ENCODE measurements around the gene RGS6.

The RGS6 gene

DNA sequence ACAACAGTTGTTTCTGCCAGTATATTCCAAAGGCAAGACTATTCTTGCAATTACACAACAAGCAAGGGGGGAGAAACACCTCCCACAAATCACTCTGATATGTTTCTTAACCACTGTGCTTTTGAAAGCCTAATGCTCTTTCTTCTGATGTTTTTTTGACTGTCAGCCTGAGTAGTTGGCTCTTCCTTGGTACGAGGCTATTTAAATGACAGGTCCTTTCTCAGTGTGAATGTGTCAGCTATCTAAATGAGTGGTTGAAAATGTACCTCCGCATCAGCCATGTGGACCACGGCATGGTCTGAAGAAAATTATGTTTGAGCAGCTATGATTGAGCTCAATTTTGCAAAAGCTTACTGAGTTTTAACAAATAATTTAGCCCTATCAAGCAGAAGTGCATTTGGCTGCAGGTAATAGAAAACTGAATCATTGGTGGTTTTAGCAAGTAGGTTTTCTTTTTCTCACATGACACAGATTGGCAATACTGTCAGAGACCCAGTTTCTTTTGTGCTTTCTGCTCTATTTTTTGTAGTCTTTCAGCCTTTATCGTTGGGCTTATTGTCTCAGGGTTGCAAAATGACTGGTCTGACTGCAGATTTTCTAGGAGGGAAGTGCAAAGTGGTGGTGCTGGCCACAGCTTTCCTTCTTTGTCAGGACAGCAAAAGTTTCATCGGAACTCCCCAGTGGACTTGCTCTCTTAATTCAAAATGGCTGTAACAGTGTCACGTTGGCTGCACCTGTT lies 162.8 kb downstream of the RGS6 start:
- H3K27me3 ChIP-seq (ENCODE audit: control insufficient read depth, insufficient read depth, low read length) = no peaks in the 10 kb centered on the region
- no peak overlapping the region for H3K9ac ChIP-seq (ENCODE audit: low read length)
- H3K4me1 ChIP-seq (ENCODE audit: control insufficient read depth, low read depth, low read length) = peaks cover under 1% of the 10 kb centered on the region
- H3K9me3 ChIP-seq (ENCODE audit: control insufficient read depth, low read depth, low read length) = no peaks in the 10 kb centered on the region
- no peak overlapping the region for H3K4me3 ChIP-seq (ENCODE audit: low read length)
- H3K36me3 ChIP-seq (ENCODE audit: control insufficient read depth, low read depth, low read length) = no peaks in the 10 kb centered on the region
- no peak overlapping the region for H3K27ac ChIP-seq (ENCODE audit: low read length)

DNA sequence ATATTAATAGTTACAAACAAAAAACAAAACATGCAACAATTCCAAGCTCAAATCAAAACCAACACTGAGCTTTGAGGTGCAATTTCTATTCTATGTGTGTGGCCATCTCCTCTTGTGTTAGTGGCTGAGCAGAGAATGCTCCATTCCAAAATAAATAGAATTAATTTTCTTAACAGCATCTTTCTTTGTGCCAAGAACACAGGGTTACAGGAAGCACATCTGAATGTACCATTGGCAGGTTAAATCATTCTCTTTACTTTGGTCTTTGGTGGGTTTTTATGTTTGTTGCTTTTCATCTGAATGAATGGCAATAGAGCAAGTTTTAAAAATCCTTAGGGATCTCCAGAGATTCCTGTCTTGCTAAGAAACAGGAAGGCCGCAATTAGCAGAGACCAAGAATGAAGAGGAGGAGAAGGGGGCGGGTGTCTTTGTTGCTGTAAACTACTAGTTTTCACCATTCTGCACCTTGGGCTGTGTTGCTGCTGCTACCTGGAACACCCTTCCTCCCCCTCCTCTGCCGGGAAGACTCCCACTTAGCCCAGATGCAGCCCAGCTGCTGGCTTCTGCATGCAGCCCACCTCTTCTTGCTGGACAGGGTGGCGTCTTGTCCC lies 165.0 kb downstream of the RGS6 start:
- H3K27me3 ChIP-seq (ENCODE audit: control insufficient read depth, insufficient read depth, low read length) = no peaks in the 10 kb centered on the region
- no peak overlapping the region for H3K9ac ChIP-seq (ENCODE audit: low read length)
- no peaks in the 10 kb centered on the region for H3K9me3 ChIP-seq (ENCODE audit: control insufficient read depth, low read depth, low read length)
- no peak overlapping the region for H3K27ac ChIP-seq (ENCODE audit: low read length)
- H3K36me3 ChIP-seq (ENCODE audit: control insufficient read depth, low read depth, low read length) = no peaks in the 10 kb centered on the region
- no peak overlapping the region for H3K4me3 ChIP-seq (ENCODE audit: low read length)
- no peaks in the 10 kb centered on the region for H3K4me1 ChIP-seq (ENCODE audit: control insufficient read depth, low read depth, low read length)

DNA sequence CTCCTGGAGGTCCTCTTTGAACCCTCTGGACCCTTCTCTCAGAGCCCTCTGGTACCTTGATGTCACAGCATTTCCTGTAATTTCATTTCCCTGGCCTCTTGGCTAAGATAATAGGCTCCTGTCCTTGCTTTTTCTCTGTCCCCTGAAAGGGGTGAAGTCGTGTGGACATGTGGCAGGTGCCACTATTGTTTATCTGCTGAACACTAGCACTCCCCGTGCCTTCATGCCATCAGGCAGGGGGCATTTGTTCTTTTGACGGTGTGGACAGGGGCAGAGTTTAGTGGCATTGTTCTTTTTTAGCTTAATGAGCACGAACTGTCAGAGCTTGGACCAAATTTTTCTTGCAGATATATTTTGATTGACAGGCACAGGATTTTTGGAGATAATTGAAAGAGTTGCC lies 166.0 kb downstream of the RGS6 start:
- Histone ChIP-seq H3K9ac (ENCODE audit: low read length) (no peak overlapping the region), H3K27ac (ENCODE audit: low read length) (no peak overlapping the region), H3K36me3 (ENCODE audit: control insufficient read depth, low read depth, low read length) (no peaks in the 10 kb centered on the region), H3K4me1 (ENCODE audit: control insufficient read depth, low read depth, low read length) (no peaks in the 10 kb centered on the region), H3K4me3 (ENCODE audit: low read length) (no peak overlapping the region), H3K9me3 (ENCODE audit: control insufficient read depth, low read depth, low read length) (no peaks in the 10 kb centered on the region), H3K27me3 (ENCODE audit: control insufficient read depth, insufficient read depth, low read length) (no peaks in the 10 kb centered on the region)

DNA sequence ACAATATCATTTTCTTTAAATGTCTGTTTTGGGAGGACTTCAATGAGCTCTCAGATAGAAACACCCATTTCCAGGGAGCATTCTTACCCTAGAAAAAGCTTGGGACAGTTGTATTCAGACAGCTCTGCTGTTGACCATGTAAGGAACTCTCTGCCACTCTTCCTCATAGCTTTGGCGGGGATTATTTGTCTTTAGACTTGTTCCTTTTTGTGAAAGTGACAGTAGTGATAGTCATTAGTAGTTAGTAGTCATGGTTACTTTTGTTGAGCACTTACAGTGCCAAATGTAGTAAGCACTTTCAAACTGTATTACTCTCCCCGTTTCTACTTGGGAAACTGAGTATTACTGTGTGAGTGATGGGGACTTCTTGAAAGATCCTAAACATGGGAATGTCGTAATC lies 167.3 kb downstream of the RGS6 start:
- no peak overlapping the region for H3K27ac ChIP-seq (ENCODE audit: low read length)
- no peaks in the 10 kb centered on the region for H3K9me3 ChIP-seq (ENCODE audit: control insufficient read depth, low read depth, low read length)
- no peaks in the 10 kb centered on the region for H3K4me1 ChIP-seq (ENCODE audit: control insufficient read depth, low read depth, low read length)
- no peak overlapping the region for H3K9ac ChIP-seq (ENCODE audit: low read length)
- H3K27me3 ChIP-seq (ENCODE audit: control insufficient read depth, insufficient read depth, low read length) = no peaks in the 10 kb centered on the region
- no peaks in the 10 kb centered on the region for H3K36me3 ChIP-seq (ENCODE audit: control insufficient read depth, low read depth, low read length)
- no peak overlapping the region for H3K4me3 ChIP-seq (ENCODE audit: low read length)

DNA sequence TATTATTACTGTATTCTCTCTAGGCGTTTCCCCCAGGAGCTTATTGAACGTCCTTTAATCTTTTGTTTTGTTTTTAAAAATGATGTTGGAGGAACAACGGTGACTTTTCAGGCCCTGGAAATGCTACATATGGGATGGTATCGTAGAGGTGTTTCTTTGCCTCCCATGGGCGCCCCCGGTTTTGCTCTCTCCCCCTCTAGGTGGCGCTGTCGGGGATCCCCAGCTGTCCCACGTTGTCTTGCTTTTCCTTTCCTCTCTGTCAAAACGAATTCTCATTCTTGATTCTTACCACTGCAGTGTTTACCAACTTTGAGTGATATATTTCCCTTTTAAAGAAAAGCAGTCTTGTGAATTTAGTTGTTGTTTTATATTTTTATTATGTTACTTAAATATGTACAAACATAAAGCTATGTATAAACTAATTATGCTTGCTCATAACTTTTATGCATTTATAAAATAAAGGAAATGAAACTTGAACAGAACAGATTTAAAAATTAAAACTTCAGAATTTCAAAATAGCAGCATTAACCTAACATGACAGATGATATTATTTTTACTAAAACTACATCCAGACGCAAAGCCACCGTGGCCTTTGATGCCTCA lies 171.9 kb downstream of the RGS6 start:
- H3K27me3 ChIP-seq (ENCODE audit: control insufficient read depth, insufficient read depth, low read length) = no peaks in the 10 kb centered on the region
- H3K27ac ChIP-seq (ENCODE audit: low read length) = no peak overlapping the region
- H3K9ac ChIP-seq (ENCODE audit: low read length) = no peak overlapping the region
- no peaks in the 10 kb centered on the region for H3K4me1 ChIP-seq (ENCODE audit: control insufficient read depth, low read depth, low read length)
- H3K9me3 ChIP-seq (ENCODE audit: control insufficient read depth, low read depth, low read length) = no peaks in the 10 kb centered on the region
- no peaks in the 10 kb centered on the region for H3K36me3 ChIP-seq (ENCODE audit: control insufficient read depth, low read depth, low read length)
- no peak overlapping the region for H3K4me3 ChIP-seq (ENCODE audit: low read length)

DNA sequence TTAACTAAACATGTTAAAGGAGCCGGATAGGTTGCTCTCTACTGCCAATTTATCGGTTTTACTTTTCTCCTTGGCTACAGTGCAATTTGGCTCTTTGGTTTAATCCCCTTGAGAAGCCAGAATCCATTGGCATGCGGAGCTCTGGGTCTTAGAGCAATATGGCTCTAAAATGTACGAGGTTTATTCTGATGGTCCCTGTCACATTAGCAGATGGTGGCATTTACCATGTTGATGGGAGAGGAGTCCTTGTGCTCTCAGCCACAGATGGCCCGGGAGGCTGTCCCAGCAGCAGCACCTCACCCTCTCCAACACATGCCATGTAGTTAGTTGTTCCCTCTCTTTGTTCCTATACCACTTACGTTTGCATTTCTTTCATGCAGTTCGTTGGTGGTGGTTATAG lies 179.7 kb downstream of the RGS6 start:
- no peak overlapping the region for H3K9ac ChIP-seq (ENCODE audit: low read length)

DNA sequence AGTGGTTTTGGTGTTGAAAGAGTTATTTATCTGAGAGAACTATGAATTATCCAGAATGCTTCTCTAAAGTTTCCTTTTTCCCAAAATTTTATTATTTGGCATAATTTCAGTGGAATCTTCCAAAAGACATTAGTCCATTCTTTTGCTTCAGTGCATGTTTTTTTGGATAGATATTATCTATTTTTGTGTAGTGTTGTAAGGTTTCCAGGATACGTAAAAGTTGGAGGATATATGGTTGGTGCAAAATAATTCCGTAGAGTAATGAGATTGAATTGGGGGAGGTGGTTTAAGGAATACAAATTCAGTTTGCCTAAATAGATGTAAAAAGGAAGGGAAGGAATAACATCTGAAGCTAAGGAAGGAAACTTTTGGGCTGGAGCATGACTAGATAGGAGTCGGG lies 186.6 kb downstream of the RGS6 start:
- Histone ChIP-seq H3K27ac (ENCODE audit: low read length) (no peak overlapping the region), H3K4me1 (ENCODE audit: control insufficient read depth, low read depth, low read length) (no peaks in the 10 kb centered on the region), H3K4me3 (ENCODE audit: low read length) (no peak overlapping the region), H3K27me3 (ENCODE audit: control insufficient read depth, insufficient read depth, low read length) (no peaks in the 10 kb centered on the region), H3K9me3 (ENCODE audit: control insufficient read depth, low read depth, low read length) (no peaks in the 10 kb centered on the region), H3K9ac (ENCODE audit: low read length) (no peak overlapping the region), H3K36me3 (ENCODE audit: control insufficient read depth, low read depth, low read length) (no peaks in the 10 kb centered on the region)

More for the DNA sequence above, 179.7 kb downstream of the RGS6 start:
- H3K36me3 ChIP-seq (ENCODE audit: control insufficient read depth, low read depth, low read length) = no peaks in the 10 kb centered on the region
- no peaks in the 10 kb centered on the region for H3K27me3 ChIP-seq (ENCODE audit: control insufficient read depth, insufficient read depth, low read length)
- H3K4me3 ChIP-seq (ENCODE audit: low read length) = no peak overlapping the region
- H3K4me1 ChIP-seq (ENCODE audit: control insufficient read depth, low read depth, low read length) = no peaks in the 10 kb centered on the region
- H3K9me3 ChIP-seq (ENCODE audit: control insufficient read depth, low read depth, low read length) = no peaks in the 10 kb centered on the region
- H3K27ac ChIP-seq (ENCODE audit: low read length) = no peak overlapping the region

DNA sequence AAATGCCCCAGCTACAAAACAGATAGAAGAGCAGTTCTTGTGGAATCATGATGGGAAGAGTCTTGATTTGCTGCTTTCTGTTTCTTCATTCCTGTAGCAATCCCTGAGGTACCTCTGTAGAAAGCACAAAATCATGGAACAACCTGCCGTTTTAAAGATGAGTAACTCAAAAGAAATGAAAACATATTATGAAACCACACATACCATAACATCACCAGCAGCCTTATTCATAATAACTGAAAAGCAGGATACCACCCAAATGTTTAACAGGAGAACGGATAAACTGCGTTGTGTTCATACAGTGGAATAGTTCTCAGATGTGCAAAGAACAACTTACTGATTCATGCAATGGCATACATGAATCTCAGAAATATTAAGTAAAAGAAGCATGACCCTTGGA lies 188.1 kb downstream of the RGS6 start:
- Histone ChIP-seq H3K27ac (ENCODE audit: low read length) (no peak overlapping the region), H3K4me3 (ENCODE audit: low read length) (no peak overlapping the region), H3K4me1 (ENCODE audit: control insufficient read depth, low read depth, low read length) (no peaks in the 10 kb centered on the region), H3K27me3 (ENCODE audit: control insufficient read depth, insufficient read depth, low read length) (no peaks in the 10 kb centered on the region), H3K9me3 (ENCODE audit: control insufficient read depth, low read depth, low read length) (no peaks in the 10 kb centered on the region), H3K9ac (ENCODE audit: low read length) (no peak overlapping the region), H3K36me3 (ENCODE audit: control insufficient read depth, low read depth, low read length) (no peaks in the 10 kb centered on the region)

DNA sequence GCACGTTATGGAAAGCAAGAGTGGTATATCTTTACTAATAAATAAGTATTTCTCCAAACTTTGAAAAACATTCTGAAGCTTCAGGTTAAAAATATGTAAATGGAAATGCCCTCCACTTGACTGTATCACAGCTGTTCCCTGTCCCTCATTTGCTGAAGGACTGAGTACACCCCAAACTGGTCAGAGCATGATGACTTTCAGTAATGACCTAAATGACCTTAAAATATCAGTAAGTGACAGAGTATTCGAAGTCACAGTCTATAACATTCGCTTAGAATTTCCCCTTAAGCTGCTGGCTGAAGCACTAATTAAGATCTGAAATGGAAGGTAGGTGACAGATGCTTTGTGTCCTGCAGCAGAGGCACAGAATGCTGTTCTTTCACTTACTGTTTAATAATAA lies 191.5 kb downstream of the RGS6 start:
- Histone ChIP-seq H3K27me3 (ENCODE audit: control insufficient read depth, insufficient read depth, low read length) (no peaks in the 10 kb centered on the region), H3K4me1 (ENCODE audit: control insufficient read depth, low read depth, low read length) (no peaks in the 10 kb centered on the region), H3K9ac (ENCODE audit: low read length) (no peak overlapping the region), H3K27ac (ENCODE audit: low read length) (no peak overlapping the region), H3K36me3 (ENCODE audit: control insufficient read depth, low read depth, low read length) (no peaks in the 10 kb centered on the region), H3K9me3 (ENCODE audit: control insufficient read depth, low read depth, low read length) (no peaks in the 10 kb centered on the region), H3K4me3 (ENCODE audit: low read length) (no peak overlapping the region)

DNA sequence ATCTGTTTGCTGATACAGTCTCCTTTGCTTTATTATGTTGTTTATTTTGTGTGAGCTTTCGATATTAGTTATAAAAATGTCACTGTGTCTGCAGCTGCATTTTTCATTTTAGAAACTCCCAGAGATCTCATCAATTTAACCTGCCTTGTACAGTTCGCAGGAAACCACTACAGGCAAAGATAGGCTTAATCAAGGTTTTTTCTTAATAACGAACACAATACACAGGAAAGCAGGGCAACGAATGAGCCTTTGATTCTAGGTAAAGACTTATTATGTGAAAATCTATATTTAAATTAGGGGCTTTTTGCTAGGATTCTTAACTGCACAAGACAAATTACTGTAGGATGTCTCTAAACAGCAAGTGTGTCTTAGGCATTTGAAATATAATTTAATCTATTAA lies 191.9 kb downstream of the RGS6 start:
- no peaks in the 10 kb centered on the region for H3K9me3 ChIP-seq (ENCODE audit: control insufficient read depth, low read depth, low read length)
- no peak overlapping the region for H3K27ac ChIP-seq (ENCODE audit: low read length)
- no peak overlapping the region for H3K9ac ChIP-seq (ENCODE audit: low read length)
- no peak overlapping the region for H3K4me3 ChIP-seq (ENCODE audit: low read length)
- no peaks in the 10 kb centered on the region for H3K4me1 ChIP-seq (ENCODE audit: control insufficient read depth, low read depth, low read length)
- H3K36me3 ChIP-seq (ENCODE audit: control insufficient read depth, low read depth, low read length) = no peaks in the 10 kb centered on the region
- no peaks in the 10 kb centered on the region for H3K27me3 ChIP-seq (ENCODE audit: control insufficient read depth, insufficient read depth, low read length)

DNA sequence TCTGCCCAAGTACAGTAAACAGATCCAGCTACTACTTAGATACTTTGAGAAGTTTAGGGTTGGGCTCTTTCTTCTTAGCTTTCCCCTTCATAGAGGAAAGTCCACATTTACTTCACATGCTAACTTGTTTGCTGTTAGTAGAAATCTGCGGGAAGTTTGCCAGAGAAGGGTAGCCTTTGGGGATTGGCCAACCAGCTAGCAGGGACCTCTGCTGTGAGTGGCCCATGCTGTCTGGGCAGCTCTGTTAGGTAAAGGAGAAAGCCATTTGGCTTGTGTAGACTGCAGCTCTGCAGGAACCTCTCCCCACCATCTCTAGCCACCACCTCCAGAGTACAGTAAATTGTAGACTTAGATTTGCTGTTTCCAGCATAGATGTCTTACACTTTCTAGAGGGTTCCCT lies 193.9 kb downstream of the RGS6 start:
- no peak overlapping the region for H3K9ac ChIP-seq (ENCODE audit: low read length)

DNA sequence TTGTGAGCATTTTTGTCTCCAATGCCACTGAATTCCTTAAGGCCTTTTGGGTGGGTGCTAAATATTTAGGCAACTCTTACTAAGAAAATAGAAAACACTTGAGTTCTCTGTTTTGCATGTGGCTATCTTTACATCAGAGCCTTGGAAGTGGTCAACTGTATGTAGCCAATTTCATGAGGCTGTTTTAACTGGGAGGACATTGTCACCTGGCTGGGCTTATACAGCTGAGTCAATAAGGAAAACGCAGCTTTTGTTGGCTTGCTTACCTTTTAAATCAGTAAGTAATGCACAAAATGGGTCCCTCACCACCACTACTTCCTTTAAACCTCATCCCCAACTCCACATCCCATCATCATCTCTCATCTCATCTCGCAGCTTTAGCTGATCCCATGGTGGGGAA lies 194.3 kb downstream of the RGS6 start:
- Histone ChIP-seq H3K9me3 (ENCODE audit: control insufficient read depth, low read depth, low read length) (no peaks in the 10 kb centered on the region), H3K4me3 (ENCODE audit: low read length) (no peak overlapping the region), H3K36me3 (ENCODE audit: control insufficient read depth, low read depth, low read length) (no peaks in the 10 kb centered on the region), H3K9ac (ENCODE audit: low read length) (no peak overlapping the region), H3K27me3 (ENCODE audit: control insufficient read depth, insufficient read depth, low read length) (no peaks in the 10 kb centered on the region), H3K4me1 (ENCODE audit: control insufficient read depth, low read depth, low read length) (no peaks in the 10 kb centered on the region), H3K27ac (ENCODE audit: low read length) (no peak overlapping the region)

More for the DNA sequence above, 193.9 kb downstream of the RGS6 start:
- no peak overlapping the region for H3K4me3 ChIP-seq (ENCODE audit: low read length)
- no peaks in the 10 kb centered on the region for H3K36me3 ChIP-seq (ENCODE audit: control insufficient read depth, low read depth, low read length)
- H3K27ac ChIP-seq (ENCODE audit: low read length) = no peak overlapping the region
- H3K4me1 ChIP-seq (ENCODE audit: control insufficient read depth, low read depth, low read length) = no peaks in the 10 kb centered on the region
- H3K27me3 ChIP-seq (ENCODE audit: control insufficient read depth, insufficient read depth, low read length) = no peaks in the 10 kb centered on the region
- H3K9me3 ChIP-seq (ENCODE audit: control insufficient read depth, low read depth, low read length) = no peaks in the 10 kb centered on the region
